ENCODE results near the gene AGPS. TPM values are rescaled to one million over a fixed set of nuclear protein-coding genes. Genes with fewer than 3 reads are reported as not detected.
"Not testable (repeated sequence)": the region's sequence is repeated elsewhere in the genome, so short reads cannot be mapped to it uniquely, and the experiment has no call there.

The AGPS gene
- polyA plus RNA-seq, 3 donors from 2014 or later, result 16.1 to 27.2 (median 18.0) TPM

DNA sequence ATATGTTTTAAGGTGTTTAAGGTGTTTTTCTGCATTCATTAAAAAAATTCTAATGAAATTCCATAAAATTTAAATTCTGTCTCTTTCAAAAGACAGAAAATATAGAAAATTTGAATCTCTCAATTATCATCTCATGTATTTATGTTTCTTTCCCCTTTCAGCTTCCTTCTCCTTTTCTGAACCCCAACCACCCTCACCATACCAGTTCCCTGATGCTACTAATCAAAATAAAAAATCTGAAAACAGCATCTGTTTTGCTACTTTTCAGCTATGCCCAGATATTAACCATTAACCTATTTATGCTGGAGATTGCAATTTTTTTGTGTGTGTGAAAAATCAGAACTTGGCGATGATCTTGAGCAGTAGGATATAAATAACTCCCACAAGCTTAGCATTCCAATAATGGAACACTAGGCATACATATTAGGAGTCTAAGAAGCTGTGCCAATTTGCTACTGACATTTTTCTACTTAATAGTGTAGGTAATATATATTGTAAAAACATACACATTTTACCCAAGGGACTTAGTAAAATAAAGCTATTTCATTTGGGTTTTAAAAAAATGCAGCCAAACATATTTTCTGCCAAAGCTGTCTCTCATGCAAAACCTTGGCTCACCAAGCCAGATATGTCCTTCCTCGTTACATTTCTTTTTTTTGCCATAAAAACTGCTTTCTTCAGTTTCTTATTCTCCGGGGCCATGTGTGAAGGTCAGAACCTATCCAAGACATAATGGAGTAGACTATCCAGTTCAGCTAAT, 32.6 kb upstream of the AGPS start:
- Mint-ChIP-seq H3K9me3 (no peaks in the 10 kb centered on the region), H3K27ac (no peak overlapping the region), H3K27me3 (ENCODE audit: low read depth in 3 of 3) (peaks cover 0 to 6% (median 0%) of the 10 kb centered on the region in 3 donors), H3K4me3 (no peak overlapping the region), H3K36me3 (no peaks in the 10 kb centered on the region), H3K4me1 (no peaks in the 10 kb centered on the region)
- DNase-seq, result no peak

DNA sequence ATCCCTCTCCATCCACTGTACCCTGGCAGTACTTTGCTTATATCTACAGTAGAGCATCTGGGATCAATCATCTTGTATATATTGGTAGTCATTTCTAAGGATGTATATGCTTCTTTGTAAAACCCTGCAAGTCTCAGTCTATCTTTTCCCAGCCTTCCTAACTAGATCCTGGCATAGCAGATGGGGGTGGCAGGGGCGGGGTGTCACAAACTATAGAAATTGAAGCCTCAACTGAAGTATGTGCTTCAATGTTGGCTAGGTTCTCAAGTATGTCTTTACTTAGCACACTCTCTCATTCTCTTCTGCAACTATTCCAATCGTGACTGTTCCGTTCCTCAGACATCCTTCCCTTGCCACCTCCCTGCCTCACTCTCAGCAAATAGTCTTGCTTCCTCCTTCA, 30.1 kb upstream of the AGPS start:
- peaks cover 0 to 7% (median 0%) of the 10 kb centered on the region in 3 donors for H3K27me3 Mint-ChIP-seq (ENCODE audit: low read depth in 3 of 3)
- no peaks in the 10 kb centered on the region for H3K36me3 Mint-ChIP-seq
- no peak for DNase-seq
- no peaks in the 10 kb centered on the region for H3K9me3 Mint-ChIP-seq
- no peaks in the 10 kb centered on the region for H3K4me1 Mint-ChIP-seq
- no peak overlapping the region for H3K4me3 Mint-ChIP-seq
- no peak overlapping the region for H3K27ac Mint-ChIP-seq

DNA sequence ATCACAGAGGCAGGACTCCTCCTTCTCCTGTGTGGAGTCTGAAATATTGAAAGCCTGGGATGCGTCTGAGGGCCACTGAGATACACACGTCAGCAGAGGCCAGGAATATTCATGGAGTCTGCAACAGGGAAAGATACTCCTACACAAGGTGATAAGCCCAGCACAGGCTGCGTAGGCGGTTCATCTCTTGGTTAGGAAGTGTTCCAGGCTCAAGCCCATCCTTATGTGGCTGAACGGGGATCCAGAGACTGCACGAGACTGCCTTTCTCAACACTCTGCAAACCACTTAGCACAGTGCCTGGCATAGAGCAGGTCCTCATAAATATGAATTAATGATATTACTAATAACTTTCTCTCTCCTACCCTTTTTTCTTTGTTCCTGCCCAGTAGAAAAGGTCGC, 29.2 kb upstream of the AGPS start:
- H3K36me3 Mint-ChIP-seq, result peaks cover 0 to 3% (median 0%) of the 10 kb centered on the region in 3 donors
- H3K27me3 Mint-ChIP-seq (ENCODE audit: low read depth in 3 of 3), result peaks cover 0 to 6% (median 0%) of the 10 kb centered on the region in 3 donors
- H3K27ac Mint-ChIP-seq, result no peak overlapping the region
- peaks cover 0 to 5% (median 0%) of the 10 kb centered on the region in 6 donors for H3K9me3 Mint-ChIP-seq
- no peak overlapping the region for H3K4me3 Mint-ChIP-seq
- H3K4me1 Mint-ChIP-seq, result no peaks in the 10 kb centered on the region
- no peak for DNase-seq

DNA sequence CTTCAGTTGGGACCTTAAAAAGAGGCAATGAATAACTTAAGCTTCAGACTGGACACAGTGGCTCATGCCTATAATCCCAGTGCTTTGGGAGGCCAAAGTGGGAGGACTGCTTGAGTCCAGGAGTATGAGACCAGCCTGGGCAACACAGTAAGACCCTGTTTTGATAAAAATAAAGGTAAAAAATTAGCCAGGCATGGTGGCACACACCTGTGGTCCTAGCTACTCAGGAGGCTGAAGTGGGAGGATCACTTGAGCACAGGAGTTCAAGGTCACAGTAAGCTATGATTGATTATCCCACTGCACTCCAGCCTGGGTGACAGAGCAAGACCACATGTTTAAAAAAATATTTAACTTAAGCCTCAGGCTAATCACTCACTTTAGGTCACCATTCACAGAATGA, 26.8 kb upstream of the AGPS start:
- H3K27ac Mint-ChIP-seq; H3K4me1 Mint-ChIP-seq; DNase-seq; H3K27me3 Mint-ChIP-seq (ENCODE audit: low read depth in 3 of 3); H3K4me3 Mint-ChIP-seq; H3K36me3 Mint-ChIP-seq: not testable (repeated sequence)
- H3K9me3 Mint-ChIP-seq, result peaks cover 11 to 22% (median 14%) of the 10 kb centered on the region in 6 donors

DNA sequence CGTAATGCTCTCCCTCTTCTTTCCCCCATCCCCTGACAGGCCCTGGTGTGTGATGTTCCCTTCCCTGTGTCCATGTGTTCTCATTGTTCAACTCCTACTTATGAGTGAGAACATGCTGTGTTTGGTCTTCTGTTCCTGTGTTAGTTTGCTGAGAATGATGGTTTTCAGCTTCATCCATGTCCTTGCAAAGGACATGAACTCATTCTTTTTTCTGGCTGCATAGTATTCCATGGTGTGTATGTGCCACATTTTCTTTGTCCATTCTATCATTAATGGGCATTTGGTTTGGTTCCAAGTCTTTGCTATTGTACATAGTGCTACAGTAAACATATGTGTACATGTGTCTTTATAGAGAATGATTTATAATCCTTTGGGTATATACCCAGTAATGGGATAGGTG, 24.6 kb upstream of the AGPS start:
- DNase-seq; H3K27ac Mint-ChIP-seq; H3K4me1 Mint-ChIP-seq; H3K27me3 Mint-ChIP-seq (ENCODE audit: low read depth in 3 of 3); H3K4me3 Mint-ChIP-seq: not testable (repeated sequence)
- peaks cover 26 to 45% (median 33%) of the 10 kb centered on the region in 6 donors for H3K9me3 Mint-ChIP-seq
- peaks cover 4 to 20% (median 9%) of the 10 kb centered on the region in 3 donors for H3K36me3 Mint-ChIP-seq

DNA sequence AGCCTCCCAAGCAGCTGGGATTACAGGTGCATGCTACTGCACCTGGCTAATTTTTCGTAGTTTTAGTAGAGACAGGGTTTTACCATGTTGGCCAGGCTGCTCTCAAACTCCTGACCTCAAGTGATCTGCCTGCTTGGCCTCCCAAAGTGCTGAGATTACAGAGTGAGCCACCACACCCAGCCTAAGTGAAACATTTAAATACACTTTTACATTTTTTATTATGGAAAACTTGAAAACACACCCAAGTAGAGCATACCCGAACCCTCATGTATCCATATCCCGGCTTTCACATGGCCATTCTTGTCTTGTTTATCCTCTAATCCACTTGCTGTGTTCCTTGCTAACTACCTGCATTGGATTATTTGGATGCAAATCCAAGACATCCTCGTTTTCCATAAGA, 13.2 kb upstream of the AGPS start:
- H3K36me3 Mint-ChIP-seq, result peaks cover 9 to 20% (median 14%) of the 10 kb centered on the region in 3 donors
- no peak overlapping the region for H3K4me3 Mint-ChIP-seq
- no peaks in the 10 kb centered on the region for H3K4me1 Mint-ChIP-seq
- no peak overlapping the region for H3K27ac Mint-ChIP-seq
- DNase-seq, result no peak
- H3K9me3 Mint-ChIP-seq, result no peaks in the 10 kb centered on the region
- H3K27me3 Mint-ChIP-seq (ENCODE audit: low read depth in 3 of 3), result no peaks in the 10 kb centered on the region

DNA sequence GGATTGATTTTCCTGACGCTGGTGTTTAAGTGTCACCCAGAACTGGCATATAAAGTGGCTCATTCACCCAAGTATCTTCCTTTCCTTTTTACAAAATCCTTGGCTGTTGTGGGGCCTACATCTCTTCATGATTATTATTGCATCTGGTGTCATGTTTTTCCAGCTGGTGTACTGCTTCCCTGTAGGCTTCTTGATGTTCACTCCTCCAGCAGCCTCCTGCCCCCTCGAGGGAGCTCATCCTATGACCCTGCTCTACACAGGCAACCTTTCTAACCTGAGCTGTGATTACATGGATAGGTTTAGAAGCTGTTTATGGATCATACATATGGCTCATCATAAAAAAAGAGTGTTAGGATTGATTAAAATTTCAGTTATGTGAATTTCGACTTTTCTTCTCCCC, 12.4 kb upstream of the AGPS start:
- no peak overlapping the region for H3K27ac Mint-ChIP-seq
- no peaks in the 10 kb centered on the region for H3K27me3 Mint-ChIP-seq (ENCODE audit: low read depth in 3 of 3)
- no peaks in the 10 kb centered on the region for H3K9me3 Mint-ChIP-seq
- H3K4me1 Mint-ChIP-seq, result no peaks in the 10 kb centered on the region
- no peak for DNase-seq
- H3K4me3 Mint-ChIP-seq, result no peak overlapping the region
- peaks cover 9 to 20% (median 11%) of the 10 kb centered on the region in 3 donors for H3K36me3 Mint-ChIP-seq

DNA sequence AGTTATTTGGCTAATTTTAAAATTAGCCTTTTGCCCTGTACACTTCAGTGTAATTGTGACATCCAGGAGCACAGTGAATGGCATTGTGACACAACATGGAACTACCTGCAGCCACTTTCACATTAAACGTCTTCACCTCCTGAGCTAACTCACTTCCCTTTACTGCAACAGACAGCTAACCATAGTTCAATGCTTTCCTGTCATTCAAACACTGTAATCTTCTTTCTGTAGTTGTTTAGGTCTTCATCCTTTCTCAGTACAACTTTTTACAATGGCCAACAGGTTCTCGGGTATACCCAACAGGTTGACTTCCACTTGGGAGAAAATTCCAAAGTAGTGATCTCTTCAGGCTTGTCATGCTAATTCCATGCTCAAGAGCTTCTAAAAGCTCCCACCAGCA, 8.6 kb upstream of the AGPS start:
- Mint-ChIP-seq H3K9me3 (no peaks in the 10 kb centered on the region), H3K27ac (no peak overlapping the region), H3K27me3 (ENCODE audit: low read depth in 3 of 3) (no peaks in the 10 kb centered on the region), H3K36me3 (peaks cover 6 to 16% (median 9%) of the 10 kb centered on the region in 3 donors), H3K4me3 (no peak overlapping the region), H3K4me1 (no peaks in the 10 kb centered on the region)
- no peak for DNase-seq

DNA sequence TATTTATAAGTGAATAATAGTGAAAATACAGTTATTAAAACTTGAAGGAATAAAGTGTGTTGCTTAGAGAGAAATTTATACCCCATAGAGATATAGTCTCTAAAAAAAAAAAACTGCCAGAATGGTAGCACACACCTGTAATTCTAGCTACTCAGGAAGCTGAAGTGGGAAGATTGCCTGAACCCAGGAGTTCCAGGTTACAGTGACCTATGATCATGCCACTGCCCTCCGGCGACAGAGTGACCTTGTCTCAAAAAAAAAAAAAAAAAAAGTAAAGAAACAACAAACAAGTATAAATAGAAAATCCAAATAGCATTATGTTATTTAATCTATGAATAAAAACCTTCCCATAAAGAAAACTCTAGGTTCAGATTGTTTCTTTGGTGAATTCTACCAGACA, 7.4 kb upstream of the AGPS start:
- Mint-ChIP-seq H3K4me1 (no peaks in the 10 kb centered on the region), H3K27me3 (ENCODE audit: low read depth in 3 of 3) (no peaks in the 10 kb centered on the region), H3K4me3 (no peak overlapping the region), H3K9me3 (no peaks in the 10 kb centered on the region), H3K36me3 (peaks cover 5 to 8% (median 7%) of the 10 kb centered on the region in 3 donors), H3K27ac (no peak overlapping the region)
- DNase-seq, result no peak

DNA sequence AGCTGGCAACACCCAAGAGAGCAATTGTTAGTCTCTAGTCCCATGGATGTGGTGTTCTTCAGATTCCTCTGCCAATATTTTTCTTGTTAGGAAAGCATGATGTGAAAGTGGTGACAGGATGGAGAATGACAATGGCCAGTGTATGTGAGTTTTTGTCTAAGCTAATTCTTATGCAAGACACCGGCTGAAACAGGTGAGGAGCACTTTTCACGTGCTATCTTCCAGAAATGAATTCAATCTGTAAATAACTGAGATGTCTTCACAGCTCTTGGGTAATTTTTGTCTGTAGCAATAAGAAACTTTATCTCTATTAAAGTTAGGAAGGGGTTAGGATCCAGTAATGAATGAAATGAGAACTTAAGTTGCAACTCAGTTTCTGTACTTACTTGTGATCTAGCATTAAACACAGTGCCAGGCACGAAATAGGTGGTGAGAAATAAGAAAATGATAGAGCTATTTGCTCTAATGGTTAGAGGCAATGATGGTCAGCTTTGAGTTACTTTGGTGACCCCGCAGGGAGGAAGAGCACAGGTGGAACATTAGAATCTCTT, 676 bp upstream of the AGPS start:
- DNase-seq, result no peak
- Mint-ChIP-seq H3K9me3 (no peaks in the 10 kb centered on the region), H3K4me3 (peak overlapping the region; percentile 89 to 96 (median 91)), H3K36me3 (no peaks in the 10 kb centered on the region), H3K27me3 (ENCODE audit: low read depth in 3 of 3) (peaks cover 0 to 6% (median 3%) of the 10 kb centered on the region in 3 donors), H3K4me1 (peaks cover 40 to 51% of the 10 kb centered on the region in 2 donors), H3K27ac (peak overlapping the region; percentile 82 to 91 (median 86))

DNA sequence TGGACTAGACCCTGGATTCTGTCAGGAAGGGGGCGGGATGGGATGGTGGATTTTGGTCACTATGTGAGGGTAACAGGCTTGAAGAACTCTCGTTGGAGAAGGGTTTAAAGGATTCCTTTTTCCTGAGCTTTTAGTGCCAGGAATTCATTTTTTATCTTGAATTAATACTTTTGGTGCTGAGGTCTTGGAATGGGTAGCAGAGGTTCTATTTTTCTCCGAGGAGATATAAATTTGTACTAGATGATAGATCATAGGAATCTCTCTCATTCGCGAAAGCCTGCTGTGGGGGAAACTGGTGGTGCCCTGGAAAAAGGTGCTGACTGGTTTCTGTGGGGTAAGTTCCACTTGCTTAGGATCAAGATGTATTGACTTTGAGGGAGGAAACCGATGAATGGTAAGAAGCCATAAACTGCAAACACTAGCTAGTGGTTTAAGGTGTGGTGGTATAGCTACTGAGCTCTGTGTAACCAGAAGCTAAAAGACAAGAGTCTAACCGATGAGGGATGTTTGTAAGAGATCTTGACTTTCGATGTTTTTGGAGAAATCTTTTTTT, 706 bp downstream of the AGPS start:
- Mint-ChIP-seq H3K9me3 (no peaks in the 10 kb centered on the region), H3K27me3 (ENCODE audit: low read depth in 3 of 3) (peaks cover 0 to 6% (median 3%) of the 10 kb centered on the region in 3 donors), H3K27ac (peak overlapping the region; percentile 79 to 94 (median 88)), H3K4me3 (peak overlapping the region; percentile 89 to 96 (median 91)), H3K36me3 (no peaks in the 10 kb centered on the region), H3K4me1 (peaks cover 48 to 65% of the 10 kb centered on the region in 2 donors)
- peak in 2 of 3 donors; percentile 9 to 21 for DNase-seq

DNA sequence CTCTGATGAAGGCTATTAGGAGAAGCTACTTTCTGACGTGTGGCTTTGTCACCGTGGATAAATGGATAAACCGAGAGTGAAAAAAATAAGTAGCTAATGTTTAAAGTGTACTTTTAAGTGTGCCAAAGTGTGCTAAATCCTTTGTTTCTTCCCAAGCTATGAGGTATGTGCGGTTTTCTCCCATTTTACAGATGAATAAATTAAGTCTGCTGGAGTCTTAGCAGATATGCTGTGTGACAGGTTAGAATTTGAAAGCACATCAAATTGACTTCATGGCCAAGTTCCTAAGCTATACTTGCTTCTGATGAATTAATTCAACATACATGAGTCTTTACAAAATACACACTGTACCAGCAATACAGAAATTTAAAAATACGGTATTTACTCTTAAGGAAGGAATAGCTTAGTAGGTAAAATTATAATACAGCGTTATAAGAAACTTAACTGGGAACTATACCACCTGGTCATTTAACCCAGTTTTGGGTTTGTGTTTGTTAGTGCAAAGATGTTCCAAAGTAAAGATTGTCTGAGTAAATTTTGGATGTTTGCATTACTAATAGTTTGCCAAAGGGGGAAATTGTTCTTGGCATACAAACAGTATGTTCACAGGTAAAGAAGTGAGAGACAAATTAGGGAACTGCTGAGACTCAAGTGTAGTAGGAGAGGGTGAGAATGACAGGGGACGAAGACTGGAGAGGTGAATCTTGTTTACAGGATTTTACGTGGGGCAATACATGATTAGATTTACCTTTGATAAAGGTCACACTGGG, 1.4 kb downstream of the AGPS start:
- H3K4me3 Mint-ChIP-seq, result peak overlapping the region; percentile 89 to 96 (median 91)
- H3K27ac Mint-ChIP-seq, result peak overlapping the region in 5 of 6 donors; percentile 79 to 94 (median 87)
- no peaks in the 10 kb centered on the region for H3K36me3 Mint-ChIP-seq
- no peak for DNase-seq
- H3K9me3 Mint-ChIP-seq, result no peaks in the 10 kb centered on the region
- H3K4me1 Mint-ChIP-seq, result peaks cover 55 to 73% of the 10 kb centered on the region in 2 donors
- H3K27me3 Mint-ChIP-seq (ENCODE audit: low read depth in 3 of 3), result peaks cover 0 to 6% (median 3%) of the 10 kb centered on the region in 3 donors

DNA sequence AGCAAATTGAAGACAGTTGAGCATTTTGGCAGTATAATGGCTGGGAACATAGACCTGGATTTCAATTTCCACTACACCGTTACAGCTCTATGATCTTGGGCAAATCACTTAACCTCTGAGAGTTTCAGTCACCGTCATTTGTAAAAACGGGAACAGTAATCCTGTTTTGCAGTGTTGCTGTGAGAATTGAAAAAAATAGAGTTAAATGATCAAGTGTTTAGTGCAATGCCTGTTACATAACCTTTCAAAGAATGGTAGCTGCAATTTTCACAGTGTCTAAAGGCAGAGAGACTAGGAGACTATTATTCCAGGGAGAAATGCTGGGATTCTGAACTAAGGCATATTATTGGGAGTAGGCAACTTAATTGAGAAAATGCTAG, 2.0 kb downstream of the AGPS start:
- peaks cover 0 to 6% (median 3%) of the 10 kb centered on the region in 3 donors for H3K27me3 Mint-ChIP-seq (ENCODE audit: low read depth in 3 of 3)
- no peak for DNase-seq

More for the DNA sequence above, 2.0 kb downstream of the AGPS start:
- H3K4me1 Mint-ChIP-seq, result peaks cover 60 to 78% of the 10 kb centered on the region in 2 donors
- peak overlapping the region in 3 of 6 donors; percentile 8 to 85 (median 49) for H3K27ac Mint-ChIP-seq
- H3K9me3 Mint-ChIP-seq, result no peaks in the 10 kb centered on the region
- peak overlapping the region; percentile 5 to 96 (median 9) for H3K4me3 Mint-ChIP-seq
- no peaks in the 10 kb centered on the region for H3K36me3 Mint-ChIP-seq

Measured in immature natural killer cell (primary cell).